ENCODE results near the gene LSM14B.

The LSM14B gene

GRCh38 chr20:62085206-62085605 is 37.1 kb upstream of the LSM14B start:
- no peak for DNase-seq (ENCODE audit: low read depth, low spot score)
- H3K4me3 ChIP-seq (ENCODE audit: low read depth, low read length) = no peak overlapping the region
- TF ChIP-seq CTCF (IDR thresholded peaks at IDR 0.05; ENCODE audit: insufficient read depth, low read length, missing control alignments) = no peak
- ChIA-PET CTCF (no interaction called here), POLR2A (no interaction called here)

- TF ChIP-seq CTCF (IDR thresholded peaks at IDR 0.05; ENCODE audit: insufficient read depth, low read length, missing control alignments) = no peak
- POLR2A ChIA-PET = no interaction called here
These were observed 35.0 kb upstream of the LSM14B start for GRCh38 chr20:62087227-62087626.

GRCh38 chr20:62087632-62088031 is 34.6 kb upstream of the LSM14B start:
- no peak for DNase-seq (ENCODE audit: low read depth, low spot score)
- no peak for TF ChIP-seq CTCF (IDR thresholded peaks at IDR 0.05; ENCODE audit: insufficient read depth, low read length, missing control alignments)
- H3K4me3 ChIP-seq (ENCODE audit: low read depth, low read length) = no peak overlapping the region
- ChIA-PET CTCF (no interaction called here), POLR2A (no interaction called here)

More at GRCh38 chr20:62087227-62087626, 35.0 kb upstream of the LSM14B start:
- DNase-seq (ENCODE audit: low read depth, low spot score) = no peak
- CTCF ChIA-PET = no interaction called here
- H3K4me3 ChIP-seq (ENCODE audit: low read depth, low read length) = no peak overlapping the region

- no peak for DNase-seq (ENCODE audit: low read depth, low spot score)
- TF ChIP-seq CTCF (IDR thresholded peaks at IDR 0.05; ENCODE audit: insufficient read depth, low read length, missing control alignments) = no peak
- CTCF ChIA-PET = no interaction called here
- POLR2A ChIA-PET = interaction anchor here (0.9 kb wide), 1 partner anchor 33 kb away, joined by 3 read pairs; no protein-coding TSS in a partner anchor
- H3K4me3 ChIP-seq (ENCODE audit: low read depth, low read length) = no peak overlapping the region
These were observed 33.8 kb upstream of the LSM14B start for GRCh38 chr20:62088258-62089127.

- H3K4me3 ChIP-seq (ENCODE audit: low read depth, low read length) = no peak overlapping the region
- TF ChIP-seq CTCF (IDR thresholded peaks at IDR 0.05; ENCODE audit: insufficient read depth, low read length, missing control alignments) = no peak
- ChIA-PET POLR2A (no interaction called here), CTCF (interaction anchor here (1.0 kb wide), 1 partner anchor 78 kb away, joined by 4 read pairs; no protein-coding TSS in a partner anchor)
- DNase-seq (ENCODE audit: low read depth, low spot score) = no peak
These were observed 32.9 kb upstream of the LSM14B start for GRCh38 chr20:62089393-62089792.

GRCh38 chr20:62096421-62097380 is 25.6 kb upstream of the LSM14B start:
- TF ChIP-seq CTCF (IDR thresholded peaks at IDR 0.05; ENCODE audit: insufficient read depth, low read length, missing control alignments) = no peak
- DNase-seq (ENCODE audit: low read depth, low spot score) = no peak
- ChIA-PET CTCF (no interaction called here), POLR2A (no interaction called here)
- no peak overlapping the region for H3K4me3 ChIP-seq (ENCODE audit: low read depth, low read length)
